ENCODE measurements around the gene CLASP2.

DNA sequence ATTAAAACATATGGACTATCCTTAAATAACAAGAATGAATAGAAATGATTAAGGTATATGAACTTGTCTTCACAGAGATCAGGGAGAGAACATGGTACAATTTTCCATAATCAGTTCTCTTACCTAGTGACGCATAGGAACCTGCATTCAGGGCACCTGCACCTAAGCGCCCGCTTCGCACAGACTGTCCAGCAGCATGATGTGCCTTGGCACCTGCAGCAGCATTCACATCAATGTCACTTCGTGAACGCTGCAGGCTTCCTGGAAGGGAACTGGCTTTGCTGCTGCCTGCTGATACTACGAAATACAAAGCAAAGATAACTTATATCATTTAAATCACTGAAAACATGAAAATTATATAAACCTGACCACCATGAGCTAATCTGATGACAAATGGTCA, 115.2 kb downstream of the CLASP2 start:
- no peak for TF ChIP-seq CTCF (conservative IDR thresholded peaks at IDR 0.05)
- TF ChIP-seq EZH2 (IDR thresholded peaks at IDR 0.05; ENCODE audit: low read depth): no peak
